HepG2 (cell line): ENCODE measurements around the gene UNC50. TPM values are rescaled to one million over a fixed set of nuclear protein-coding genes. Genes with fewer than 3 reads are reported as not detected.

Experiments used
- ATAC-seq: fragments of 200-7000 bp; cut with Tn5 transposase; 3 replicates; pipeline ENCODE4 v1.9.1; 2020; ENCODE audit warnings: mild to moderate bottlenecking, moderate library complexity
- BruUV-seq: library from RNA; stranded (reverse); fragments of 400-500 nt; replicated peaks from 2 replicates; lab custom pipeline; 2021; lab: Mats Ljungman, UMichigan
- CTCF ChIA-PET: fragments of 300-600 bp; formaldehyde crosslinking; extraction: SDS; loops from one replicate; lab custom pipeline; 2021; ENCODE audit warnings: low total read pairs, inconsistent platforms, low intra/inter-chr PET ratio; lab: Yijun Ruan, JAX
- POLR2A ChIA-PET: fragments of 350-600 bp; sonication (Branson Sonifier 250); formaldehyde crosslinking; loops from one replicate; lab custom pipeline; 2020; ENCODE audit warnings: antibody characterized with exemption, inconsistent platforms; lab: Yijun Ruan, JAX
- DNase-seq: peaks from one replicate; pipeline ENCODE4 v3.0.0-alpha.2; 2015; ENCODE audit warnings: low spot score
- FAIRE-seq: peaks from 3 replicates; lab custom pipeline; 2011; peaks lifted over from hg19 to GRCh38; lab: Jason Lieb, UNC
- H2AFZ ChIP-seq: one replicate; pipeline ENCODE4 v1.6.1; 2011; ENCODE audit warnings: low read length, inconsistent platforms
- H3K27ac ChIP-seq: fragments of 300-600 bp; 3 replicates; pipeline ENCODE4 v1.8.0; 2011; ENCODE audit warnings: mixed run types, mild to moderate bottlenecking, mixed read lengths, low read length, inconsistent platforms; ENCODE audit not compliant: insufficient read depth; ENCODE audit errors: extremely low read length
- H3K27me3 ChIP-seq, 2 experiments: fragments of 200-600 bp in 1 of 2; 2 replicates in 1 of 2; 3 replicates in 1 of 2; pipeline versions ENCODE4 v1.6.0 to v1.8.0; 2011; ENCODE audit warnings: low read length in 2 of 2, mild to moderate bottlenecking in 2 of 2, moderate library complexity in 2 of 2, inconsistent platforms in 1 of 2; ENCODE audit not compliant: insufficient read depth in 2 of 2, control insufficient read depth in 1 of 2
- H3K36me3 ChIP-seq, 2 experiments: fragments of 200-600 bp in 1 of 2; replicated peaks in 1 of 2; 2 replicates in 1 of 2; 3 replicates in 1 of 2; pipeline versions ENCODE4 v1.5.1 to v1.8.0; 2011; ENCODE audit warnings: low read length in 2 of 2, inconsistent platforms in 1 of 2; ENCODE audit not compliant: insufficient read depth in 2 of 2, control insufficient read depth in 1 of 2
- H3K4me1 ChIP-seq: 2 replicates; pipeline ENCODE4 v1.5.1; 2012; ENCODE audit warnings: low read length, inconsistent platforms; ENCODE audit not compliant: insufficient read depth
- H3K4me2 ChIP-seq: 2 replicates; pipeline ENCODE4 v1.6.0; 2011; ENCODE audit warnings: low read depth, low read length, inconsistent platforms
- H3K4me3 ChIP-seq, 3 experiments: fragments of 200-600 bp in 1 of 3; sonication (generic), shearing (Covaris generic) in 1 of 3; replicated peaks in 1 of 3; 2 replicates each; pipeline ENCODE4 v1.5.1; 2011 to 2016; ENCODE audit warnings: low read length in 3 of 3, inconsistent platforms in 2 of 3, low read depth in 2 of 3, mild to moderate bottlenecking in 2 of 3, control low read depth in 1 of 3, mixed read lengths in 1 of 3; ENCODE audit not compliant: insufficient read depth in 1 of 3
- H3K79me2 ChIP-seq: one replicate; pipeline ENCODE4 v1.6.1; 2011; ENCODE audit warnings: low read length, inconsistent platforms; ENCODE audit not compliant: insufficient read depth
- H3K9ac ChIP-seq: 2 replicates; pipeline ENCODE4 v1.6.0; 2011; ENCODE audit warnings: mild to moderate bottlenecking, low read depth, low read length, inconsistent platforms; ENCODE audit not compliant: insufficient read depth
- H3K9me3 ChIP-seq: 2 replicates; pipeline ENCODE4 v1.5.1; 2012; ENCODE audit warnings: mild to moderate bottlenecking, low read length
- H4K20me1 ChIP-seq: 2 replicates; pipeline ENCODE4 v1.6.0; 2011; ENCODE audit warnings: inconsistent platforms, mild to moderate bottlenecking, low read length, moderate library complexity; ENCODE audit not compliant: insufficient read depth
- BORCS8-MEF2B ChIP-seq: sonication (generic); formaldehyde crosslinking; IDR thresholded peaks from 2 replicates; pipeline ENCODE4 v1.8.0; 2022; ENCODE audit warnings: mild to moderate bottlenecking, missing genetic modification reagents
- CEBPB ChIP-seq: IDR thresholded peaks from 2 replicates; pipeline ENCODE4 v1.6.1; 2011; ENCODE audit warnings: low read depth, low read length, improper control_type of control experiment, borderline replicate concordance
- CEBPG ChIP-seq: IDR thresholded peaks from 2 replicates; pipeline ENCODE4 v1.6.1; 2016
- ELF4 ChIP-seq: sonication (generic); formaldehyde crosslinking; IDR thresholded peaks from 2 replicates; pipeline ENCODE4 v1.5.0; 2020; ENCODE audit warnings: missing genetic modification reagents, mild to moderate bottlenecking, moderate library complexity, borderline replicate concordance
- FOXO4 ChIP-seq: sonication (generic); formaldehyde crosslinking; conservative IDR thresholded peaks from 2 replicates; pipeline ENCODE4 v1.8.1; 2023; ENCODE audit warnings: missing genetic modification reagents
- FUBP1 ChIP-seq: sonication (generic); formaldehyde crosslinking; IDR thresholded peaks from 2 replicates; pipeline ENCODE4 v1.5.1; 2020; ENCODE audit warnings: missing genetic modification reagents, mild to moderate bottlenecking, borderline replicate concordance
- ZBTB8A ChIP-seq: sonication (generic); formaldehyde crosslinking; IDR thresholded peaks from 2 replicates; pipeline ENCODE4 v1.4.0; 2020; ENCODE audit warnings: mild to moderate bottlenecking, low read depth, missing genetic modification reagents, borderline replicate concordance
- ZNF275 ChIP-seq: sonication (generic); formaldehyde crosslinking; IDR thresholded peaks from 2 replicates; pipeline ENCODE4 v1.8.0; 2022; ENCODE audit warnings: missing genetic modification reagents, mild to moderate bottlenecking, inconsistent platforms, borderline replicate concordance
- ZNF281 ChIP-seq: sonication (generic); formaldehyde crosslinking; IDR thresholded peaks from 2 replicates; pipeline ENCODE4 v1.4.0; 2020; ENCODE audit warnings: missing genetic modification reagents, borderline replicate concordance
- ZNF503 ChIP-seq: sonication (generic); formaldehyde crosslinking; IDR thresholded peaks from 2 replicates; pipeline ENCODE4 v1.4.0; 2020; ENCODE audit warnings: missing genetic modification reagents
- ZSCAN20 ChIP-seq: sonication (generic); formaldehyde crosslinking; IDR thresholded peaks from 2 replicates; pipeline ENCODE4 v1.4.0; 2020; ENCODE audit warnings: missing genetic modification reagents, mild to moderate bottlenecking, borderline replicate concordance
- WGBS: methylation state at CpG from one replicate; pipeline ENCODE4 v1.1.6; 2017; ENCODE audit warnings: low lambda C conversion rate; 5-methylcytosine and 5-hydroxymethylcytosine counted together
- in situ Hi-C: cut with HindIII; loops from 2 replicates; pipeline ENCODE4 v1.10.0; 2017; ENCODE audit warnings: low pct_unique_long_range_greater_than_20kb; ENCODE audit not compliant: extremely low pct_ligation_motif_present
- intact Hi-C: fragments of 100-400 bp; cut with micrococcal nuclease; formaldehyde crosslinking; loops from one replicate; pipeline ENCODE4 v1.10.0; 2022; ENCODE audit not compliant: unreplicated experiment
- polyA plus RNA-seq, 8 experiments: library from polyadenylated mRNA; depleted of rRNA in 3 of 8; stranded (reverse) in 7 of 8; unstranded in 1 of 8; fragments of >200 nt; fragmentation: Illumina TruSeq in 4 of 8; extraction: Trizol in 4 of 8; gene quantifications; 2 replicates each; pipeline versions ENCODE4 v1.2.1 to v1.2.3, GENCODE V29; 2011 to 2016; ENCODE audit warnings: low read depth in 4 of 8, missing spikeins in 1 of 8, mixed read lengths in 1 of 8; ENCODE audit not compliant: insufficient read depth in 1 of 8
- total RNA-seq, 5 experiments: library from RNA; depleted of rRNA; stranded (reverse); fragments of >200 nt; fragmentation: Illumina TruSeq; extraction: Trizol; gene quantifications; 2 replicates each; pipeline ENCODE4 v1.2.3, GENCODE V29; 2016; ENCODE audit warnings: low read depth in 1 of 5

UNC50 gene
- total and polyA plus RNA-seq, 2 of the 13 experiments (the other 11 are each of a cell fraction or from before 2014, with no cell fraction given) = 92.6 to 95.6 TPM

- BruUV-seq = TSS peak; percentile 69
- Histone ChIP-seq H3K27me3 (no peaks in the 10 kb centered on the region; a peak in 1 of 5 replicates), H3K4me3 (peak overlapping the region; percentile 95 to 98 (median 97)), H3K79me2 (peaks cover 69% of the 10 kb centered on the region), H2AFZ (peak overlapping the region; percentile 11), H3K4me1 (peaks cover 41% of the 10 kb centered on the region), H4K20me1 (peaks cover 4% of the 10 kb centered on the region), H3K27ac (peak overlapping the region; percentile 88), H3K4me2 (peak overlapping the region; percentile 87), H3K9ac (peak overlapping the region; percentile 99), H3K9me3 (no peaks in the 10 kb centered on the region), H3K36me3 (peaks cover 6 to 16% of the 10 kb centered on the region in 2 experiments)
- WGBS = 0% methylated on average over 7 of the region's 7 CpGs
- ChIA-PET CTCF (no interaction called here), POLR2A (no interaction called here)
- in situ Hi-C loops = no loop called here
- peak; percentile 40 for ATAC-seq
- intact Hi-C loops = loop anchor here (2.0 to 10.0 kb wide), 3 partner anchors 39 to 730 kb away; partner anchors contain the start of genes EIF5B, INPP4A and TXNDC9
- DNase-seq = no peak
- no peak for FAIRE-seq
- TF ChIP-seq ZNF275 (CRISPR knock-in tag) = no peak
- TF ChIP-seq ELF4 = no peak
- TF ChIP-seq ZNF281 = 0 out of 2 replicates have a peak, but pooled peaks have one; percentile 10
- no peak for TF ChIP-seq FUBP1
- no peak for TF ChIP-seq ZBTB8A (CRISPR knock-in tag)
- no peak for TF ChIP-seq ZSCAN20
- peak; percentile 82 for TF ChIP-seq CEBPB
- TF ChIP-seq FOXO4 (CRISPR knock-in tag) = 0 out of 2 replicates have a peak, but pooled peaks have one; percentile 37
- TF ChIP-seq BORCS8-MEF2B (CRISPR knock-in tag) = no peak
- no peak for TF ChIP-seq ZNF503 (CRISPR knock-in tag)
- TF ChIP-seq CEBPG (CRISPR knock-in tag) = peak; percentile 68
These were observed 661 bp upstream of the UNC50 start for GRCh38 chr2:98607741-98608115.
